SK-N-SH (cell line): Measurements from ENCODE around the gene SKIL. TPM values are rescaled to one million over a fixed set of nuclear protein-coding genes. Genes with fewer than 3 reads are reported as not detected.

Experiments used
- CTCF ChIA-PET: fragments of 300-600, 350-600 bp; formaldehyde crosslinking; extraction: SDS; loops from one replicate; lab custom pipeline; 2021; lab: Yijun Ruan, JAX
- POLR2A ChIA-PET: fragments of 350-600 bp; sonication (Branson Sonifier 250); formaldehyde crosslinking; extraction: SDS; loops from one replicate; lab custom pipeline; 2020; ENCODE audit warnings: antibody characterized with exemption, inconsistent platforms; lab: Yijun Ruan, JAX
- DNase-seq: peaks from one replicate; pipeline ENCODE4 v3.0.0; 2012
- H2AFZ ChIP-seq: fragments of 200-600 bp; sonication (generic); 2 replicates; pipeline ENCODE4 v1.8.1; 2016; ENCODE audit warnings: antibody characterized with exemption, mild to moderate bottlenecking, low read depth
- H3F3A ChIP-seq: fragments of 200-600 bp; sonication (generic); replicated peaks from 2 replicates; pipeline ENCODE3; 2016; ENCODE audit warnings: antibody characterized with exemption, mild to moderate bottlenecking; ENCODE audit not compliant: insufficient read depth
- H3K27ac ChIP-seq, 2 experiments: fragments of 200-500 bp in 1 of 2; fragments of 200-600 bp in 1 of 2; sonication (Bioruptor generic) in 1 of 2; sonication (generic), shearing (Covaris generic) in 1 of 2; 2 replicates each; pipeline versions ENCODE4 v1.5.1 to v1.6.1; 2014 to 2016; ENCODE audit warnings: low read depth in 2 of 2, inconsistent platforms in 1 of 2, low read length in 1 of 2, mild to moderate bottlenecking in 1 of 2, mixed read lengths in 1 of 2
- H3K27me3 ChIP-seq: fragments of 200-600 bp; sonication (generic), shearing (Covaris generic); 2 replicates; pipeline ENCODE4 v1.6.1; 2016; ENCODE audit warnings: mixed run types; ENCODE audit not compliant: insufficient read depth
- H3K36me3 ChIP-seq, 2 experiments: fragments of 200-500 bp in 1 of 2; fragments of 200-600 bp in 1 of 2; sonication (Bioruptor generic) in 1 of 2; sonication (generic) in 1 of 2; replicated peaks in 1 of 2; 2 replicates each; pipeline versions ENCODE3 to v1.5.1; 2014 to 2016; ENCODE audit warnings: low read length in 1 of 2, mild to moderate bottlenecking in 1 of 2; ENCODE audit not compliant: insufficient read depth in 2 of 2, control insufficient read depth in 1 of 2
- H3K4me1 ChIP-seq, 2 experiments: fragments of 200-500 bp in 1 of 2; fragments of 200-600 bp in 1 of 2; sonication (Bioruptor generic) in 1 of 2; sonication (generic), shearing (Covaris generic) in 1 of 2; 2 replicates each; pipeline versions ENCODE4 v1.5.1 to v1.6.1; 2014 to 2016; ENCODE audit warnings: low read depth in 1 of 2, low read length in 1 of 2, mixed run types in 1 of 2; ENCODE audit not compliant: insufficient read depth in 2 of 2, control insufficient read depth in 1 of 2
- H3K4me2 ChIP-seq: fragments of 200-600 bp; sonication (generic), shearing (Covaris generic); 2 replicates; pipeline ENCODE4 v1.6.1; 2017; ENCODE audit warnings: mixed run types
- H3K4me3 ChIP-seq, 2 experiments: fragments of 200-500 bp in 1 of 2; fragments of 200-600 bp in 1 of 2; sonication (Bioruptor generic) in 1 of 2; sonication (generic), shearing (Covaris generic) in 1 of 2; 2 replicates each; pipeline versions ENCODE4 v1.5.1 to v1.8.1; 2014 to 2016; ENCODE audit warnings: low read depth in 2 of 2, inconsistent platforms in 1 of 2, low read length in 1 of 2, mild to moderate bottlenecking in 1 of 2, mixed read lengths in 1 of 2, moderate library complexity in 1 of 2
- H3K79me2 ChIP-seq: fragments of 200-600 bp; sonication (generic); 2 replicates; pipeline ENCODE4 v1.8.1; 2017; ENCODE audit warnings: mild to moderate bottlenecking; ENCODE audit not compliant: insufficient read depth
- H3K9ac ChIP-seq: fragments of 200-600 bp; sonication (generic); 2 replicates; pipeline ENCODE4 v1.6.1; 2017; ENCODE audit warnings: mixed run types
- H3K9me2 ChIP-seq: fragments of 200-600 bp; sonication (generic); 2 replicates; pipeline ENCODE4 v1.6.1; 2017; ENCODE audit warnings: mixed run types
- H3K9me3 ChIP-seq: fragments of 200-600 bp; sonication (generic); 2 replicates; pipeline ENCODE4 v1.6.1; 2017; ENCODE audit warnings: mixed run types, mild to moderate bottlenecking, moderate library complexity
- H4K20me1 ChIP-seq: fragments of 200-600 bp; sonication (generic); 2 replicates; pipeline ENCODE4 v1.6.1; 2017; ENCODE audit warnings: mild to moderate bottlenecking, mixed run types; ENCODE audit not compliant: insufficient read depth
- EP300 ChIP-seq, 2 experiments: IDR thresholded peaks; 2 replicates each; pipeline versions ENCODE4 v1.4.0 to v1.6.1; 2012; ENCODE audit warnings: borderline replicate concordance in 1 of 2, low read depth in 1 of 2, low read length in 1 of 2
- FOXJ3 ChIP-seq: sonication (generic); formaldehyde crosslinking; IDR thresholded peaks from 2 replicates; pipeline ENCODE4 v1.5.1; 2020; ENCODE audit warnings: mild to moderate bottlenecking, missing genetic modification reagents
- IRF3 ChIP-seq: fragments of 150-350 bp; IDR thresholded peaks from 2 replicates; pipeline ENCODE4 v1.6.1; 2016; ENCODE audit warnings: mild to moderate bottlenecking, low read depth, low read length
- MXI1 ChIP-seq: IDR thresholded peaks from 2 replicates; pipeline ENCODE4 v1.6.1; 2012; ENCODE audit warnings: mild to moderate bottlenecking, low read depth, low read length, improper control_type of control experiment
- REST ChIP-seq: IDR thresholded peaks from 2 replicates; pipeline ENCODE4 v1.6.1; 2012; ENCODE audit warnings: mild to moderate bottlenecking, low read depth, low read length, moderate library complexity
- RXRA ChIP-seq: IDR thresholded peaks from 2 replicates; pipeline ENCODE4 v1.4.0; 2012; ENCODE audit warnings: low read depth, mild to moderate bottlenecking, borderline replicate concordance
- SIN3A ChIP-seq: IDR thresholded peaks from 2 replicates; pipeline ENCODE4 v1.6.1; 2012; ENCODE audit warnings: low read depth, mild to moderate bottlenecking, low read length, moderate library complexity, borderline replicate concordance
- TAF1 ChIP-seq: IDR thresholded peaks from 2 replicates; pipeline ENCODE4 v1.6.1; 2012; ENCODE audit warnings: low read depth, mild to moderate bottlenecking, low read length, moderate library complexity, borderline replicate concordance
- WGBS: methylation state at CpG from one replicate; pipeline ENCODE4 v1.1.6; 2017; ENCODE audit warnings: low lambda C conversion rate; 5-methylcytosine and 5-hydroxymethylcytosine counted together
- polyA plus RNA-seq, 3 experiments: library from polyadenylated mRNA; depleted of rRNA; stranded (reverse); fragments of >200 nt; gene quantifications; 2 replicates each; pipeline ENCODE4 v1.2.3, GENCODE V29; 2012
- TF ChIP-seq, protein P1 (sequence below): fragments of 150-350 bp; IDR thresholded peaks from 2 replicates; pipeline ENCODE4 v1.6.1; 2017; ENCODE audit warnings: antibody characterized with exemption, low read length, low read depth, borderline replicate concordance

SKIL gene
- polyA plus RNA-seq, 1 of the 3 experiments (the other 2 are of a cell fraction), result 3.9 TPM

- CTCF ChIA-PET, result interaction anchor here (1.2 to 2.8 kb wide), 3 partner anchors 9 to 388 kb away, joined by 3 to 16 read pairs (median 11); no protein-coding TSS in a partner anchor
- H3K9ac ChIP-seq, result no peak overlapping the region
These were observed 65.6 kb downstream of the SKIL start for GRCh38 chr3:170423001-170423615.

More at GRCh38 chr3:170423001-170423615, 65.6 kb downstream of the SKIL start:
- no peaks in the 10 kb centered on the region for H3F3A ChIP-seq
- no peaks in the 10 kb centered on the region for H3K9me3 ChIP-seq
- no peaks in the 10 kb centered on the region for H3K27me3 ChIP-seq
- POLR2A ChIA-PET, result no interaction called here
- TF ChIP-seq SIN3A, result no peak
- TF ChIP-seq REST, result no peak
- no peak for TF ChIP-seq EP300 (IDR thresholded peaks at IDR 0.05; ENCODE audit: borderline replicate concordance in 1 of 2, low read depth in 1 of 2, low read length in 1 of 2)
- no peak for TF ChIP-seq RXRA
- TF ChIP-seq FOXJ3 (CRISPR knock-in tag), result no peak
- TF ChIP-seq TAF1, result no peak
- TF ChIP-seq IRF3, result no peak
- TF ChIP-seq, protein P1, sequence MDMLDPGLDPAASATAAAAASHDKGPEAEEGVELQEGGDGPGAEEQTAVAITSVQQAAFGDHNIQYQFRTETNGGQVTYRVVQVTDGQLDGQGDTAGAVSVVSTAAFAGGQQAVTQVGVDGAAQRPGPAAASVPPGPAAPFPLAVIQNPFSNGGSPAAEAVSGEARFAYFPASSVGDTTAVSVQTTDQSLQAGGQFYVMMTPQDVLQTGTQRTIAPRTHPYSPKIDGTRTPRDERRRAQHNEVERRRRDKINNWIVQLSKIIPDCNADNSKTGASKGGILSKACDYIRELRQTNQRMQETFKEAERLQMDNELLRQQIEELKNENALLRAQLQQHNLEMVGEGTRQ, result no peak
- TF ChIP-seq MXI1, result no peak
- no peaks in the 10 kb centered on the region for H4K20me1 ChIP-seq
- no peak for DNase-seq
- no peak overlapping the region for H3K4me3 ChIP-seq
- H3K9me2 ChIP-seq, result no peaks in the 10 kb centered on the region
- WGBS, result 100% methylated on average over 5 of the region's 8 CpGs
- H2AFZ ChIP-seq, result no peak overlapping the region
- H3K4me2 ChIP-seq, result no peak overlapping the region
- H3K4me1 ChIP-seq, result peaks cover 0 to 18% of the 10 kb centered on the region in 2 experiments; a peak in 1 of 4 replicates
- H3K36me3 ChIP-seq, result no peaks in the 10 kb centered on the region
- H3K79me2 ChIP-seq, result no peaks in the 10 kb centered on the region
- H3K27ac ChIP-seq, result no peak overlapping the region
